HEK293T (cell line): ENCODE measurements around the gene PIGR.

Experiments
- CTCF ChIA-PET: fragments of 350-600 bp; formaldehyde crosslinking; extraction: SDS; loops from one replicate; lab custom pipeline; 2021; ENCODE audit warnings: antibody characterized with exemption, inconsistent platforms; lab: Yijun Ruan, JAX
- POLR2A ChIA-PET: fragments of 350-600 bp; formaldehyde crosslinking; extraction: SDS; loops from one replicate; lab custom pipeline; 2020; ENCODE audit warnings: antibody characterized with exemption, inconsistent platforms; lab: Yijun Ruan, JAX
- DNase-seq: peaks from one replicate; pipeline ENCODE4 v3.0.0; 2012; ENCODE audit warnings: mixed read lengths; ENCODE audit errors: extremely low spot score
- ARNT ChIP-seq: fragments of 450-650 bp; IDR thresholded peaks from 2 replicates; pipeline ENCODE4 v1.6.1; 2017; ENCODE audit warnings: mild to moderate bottlenecking
- BHLHE40 ChIP-seq: fragments of 450-650 bp; IDR thresholded peaks from 2 replicates; pipeline ENCODE4 v1.6.1; 2016; ENCODE audit warnings: mild to moderate bottlenecking, moderate library complexity, borderline replicate concordance
- CTBP1 ChIP-seq: fragments of 450-650 bp; IDR thresholded peaks from 2 replicates; pipeline ENCODE4 v1.6.1; 2016; ENCODE audit warnings: borderline replicate concordance
- ELF4 ChIP-seq: fragments of 450-650 bp; IDR thresholded peaks from 2 replicates; pipeline ENCODE4 v1.6.1; 2017; ENCODE audit warnings: antibody characterized with exemption
- FOXA1 ChIP-seq: fragments of 450-650 bp; IDR thresholded peaks from 2 replicates; pipeline ENCODE4 v1.6.1; 2016; ENCODE audit warnings: mild to moderate bottlenecking
- FOXK2 ChIP-seq: fragments of 450-650 bp; IDR thresholded peaks from 2 replicates; pipeline ENCODE4 v1.6.1; 2016; ENCODE audit warnings: mild to moderate bottlenecking
- FOXM1 ChIP-seq: fragments of 450-650 bp; IDR thresholded peaks from 2 replicates; pipeline ENCODE4 v1.6.1; 2017; ENCODE audit warnings: mild to moderate bottlenecking, borderline replicate concordance
- HDGF ChIP-seq: fragments of 450-650 bp; IDR thresholded peaks from 2 replicates; pipeline ENCODE4 v1.6.1; 2017; ENCODE audit warnings: antibody characterized with exemption, borderline replicate concordance
- L3MBTL2 ChIP-seq: fragments of 450-650 bp; conservative IDR thresholded peaks from 2 replicates; pipeline ENCODE4 v1.6.1; 2016; ENCODE audit warnings: mild to moderate bottlenecking
- LEF1 ChIP-seq: fragments of 450-650 bp; IDR thresholded peaks from 2 replicates; pipeline ENCODE4 v1.6.1; 2017; ENCODE audit warnings: mild to moderate bottlenecking, borderline replicate concordance
- NFRKB ChIP-seq: fragments of 450-650 bp; IDR thresholded peaks from 2 replicates; pipeline ENCODE4 v1.6.1; 2016; ENCODE audit warnings: mild to moderate bottlenecking, moderate library complexity
- SP1 ChIP-seq: fragments of 450-650 bp; IDR thresholded peaks from 2 replicates; pipeline ENCODE4 v1.6.1; 2017
- SUZ12 ChIP-seq: fragments of 450-650 bp; IDR thresholded peaks from 2 replicates; pipeline ENCODE4 v1.6.1; 2016; ENCODE audit warnings: mild to moderate bottlenecking
- TARDBP ChIP-seq: fragments of 450-650 bp; IDR thresholded peaks from 2 replicates; pipeline ENCODE4 v1.6.1; 2016
- ZNF384 ChIP-seq: fragments of 450-650 bp; IDR thresholded peaks from 2 replicates; pipeline ENCODE4 v1.6.1; 2016
- TF ChIP-seq, protein P1 (sequence below): fragments of 450-650 bp; IDR thresholded peaks from 2 replicates; pipeline ENCODE4 v1.6.1; 2016

The PIGR gene

GRCh38 chr1:206946261-206946660, at the start of gene PIGR:
PIGR (minus strand) TSS chr1:206946466; CDS start chr1:206940531, 5,935 bp downstream.
- no peak for DNase-seq
- POLR2A ChIA-PET = no interaction called here
- CTCF ChIA-PET = interaction anchor here (1.3 kb wide), 1 partner anchor 13 kb away, joined by 3 read pairs; no protein-coding TSS in a partner anchor
- TF ChIP-seq BHLHE40 (no peak), ARNT (no peak), LEF1 (no peak), NFRKB (no peak), FOXM1 (no peak), SUZ12 (no peak), FOXA1 (no peak), FOXK2 (no peak), TARDBP (no peak), SP1 (no peak), L3MBTL2 (no peak), ELF4 (no peak), CTBP1 (no peak)
- TF ChIP-seq, protein P1, sequence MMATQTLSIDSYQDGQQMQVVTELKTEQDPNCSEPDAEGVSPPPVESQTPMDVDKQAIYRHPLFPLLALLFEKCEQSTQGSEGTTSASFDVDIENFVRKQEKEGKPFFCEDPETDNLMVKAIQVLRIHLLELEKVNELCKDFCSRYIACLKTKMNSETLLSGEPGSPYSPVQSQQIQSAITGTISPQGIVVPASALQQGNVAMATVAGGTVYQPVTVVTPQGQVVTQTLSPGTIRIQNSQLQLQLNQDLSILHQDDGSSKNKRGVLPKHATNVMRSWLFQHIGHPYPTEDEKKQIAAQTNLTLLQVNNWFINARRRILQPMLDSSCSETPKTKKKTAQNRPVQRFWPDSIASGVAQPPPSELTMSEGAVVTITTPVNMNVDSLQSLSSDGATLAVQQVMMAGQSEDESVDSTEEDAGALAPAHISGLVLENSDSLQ = no peak

- TF ChIP-seq, protein P1 = no peak
- TF ChIP-seq ARNT (no peak), FOXM1 (no peak), FOXA1 (no peak), CTBP1 (no peak), ELF4 (no peak), BHLHE40 (no peak), TARDBP (no peak), SP1 (no peak), LEF1 (no peak), HDGF (no peak), L3MBTL2 (no peak), NFRKB (no peak)
- DNase-seq = no peak
- ChIA-PET CTCF (no interaction called here), POLR2A (no interaction called here)
These were observed 46.5 kb upstream of the PIGR start for GRCh38 chr1:206992790-206993189.

GRCh38 chr1:206987873-206988272, 41.6 kb upstream of the PIGR start:
- POLR2A ChIA-PET = no interaction called here
- DNase-seq = no peak
- TF ChIP-seq HDGF (no peak), FOXM1 (no peak), CTBP1 (no peak), SUZ12 (no peak), BHLHE40 (no peak)
- CTCF ChIA-PET = no interaction called here

DNA sequence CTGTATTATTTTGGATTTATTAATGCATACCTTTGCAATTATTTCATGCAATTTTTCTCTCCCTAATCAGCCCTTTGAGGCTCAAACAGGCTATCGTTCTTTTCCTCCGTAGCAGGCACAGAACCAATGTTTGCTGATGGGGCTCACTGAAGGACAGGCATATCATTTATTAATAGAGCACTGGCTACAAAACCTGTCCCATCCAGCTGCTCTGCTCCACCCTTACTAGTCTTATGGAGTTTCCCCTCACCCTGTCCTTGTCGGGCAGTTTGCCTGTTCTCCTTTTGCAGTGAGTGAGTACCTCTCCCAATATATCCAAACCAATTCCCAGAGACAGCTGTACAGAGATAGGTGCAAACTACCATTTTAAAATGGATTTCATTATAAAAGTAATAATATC, 40.6 kb upstream of the PIGR start:
- no peak for DNase-seq
- ChIA-PET CTCF (interaction anchor here (0.7 to 1.2 kb wide), 2 partner anchors 51 to 77 kb away, joined by 3 read pairs; no protein-coding TSS in a partner anchor), POLR2A (no interaction called here)
- no peak for TF ChIP-seq FOXA1
- TF ChIP-seq SUZ12 = no peak
- no peak for TF ChIP-seq FOXK2
- TF ChIP-seq, protein P1 = no peak
- TF ChIP-seq TARDBP = no peak
- TF ChIP-seq NFRKB = no peak
- TF ChIP-seq BHLHE40 = no peak
- no peak for TF ChIP-seq ZNF384
- TF ChIP-seq ELF4 = no peak
- TF ChIP-seq ARNT = no peak
- TF ChIP-seq CTBP1 = no peak
- no peak for TF ChIP-seq LEF1
- TF ChIP-seq SP1 = no peak
- no peak for TF ChIP-seq FOXM1
- no peak for TF ChIP-seq L3MBTL2
- no peak for TF ChIP-seq HDGF

- CTCF ChIA-PET = interaction anchor here (0.7 to 1.2 kb wide), 2 partner anchors 51 to 77 kb away, joined by 3 read pairs; no protein-coding TSS in a partner anchor
- DNase-seq = no peak
- POLR2A ChIA-PET = no interaction called here
- TF ChIP-seq LEF1 = no peak
- no peak for TF ChIP-seq CTBP1
- TF ChIP-seq FOXM1 = no peak
- no peak for TF ChIP-seq TARDBP
- no peak for TF ChIP-seq FOXK2
- TF ChIP-seq SP1 = no peak
- no peak for TF ChIP-seq ARNT
- no peak for TF ChIP-seq HDGF
- TF ChIP-seq BHLHE40 = no peak
- no peak for TF ChIP-seq NFRKB
- no peak for TF ChIP-seq L3MBTL2
- no peak for TF ChIP-seq SUZ12
- TF ChIP-seq FOXA1 = no peak
These were observed 40.1 kb upstream of the PIGR start for GRCh38 chr1:206986402-206986801.

DNA sequence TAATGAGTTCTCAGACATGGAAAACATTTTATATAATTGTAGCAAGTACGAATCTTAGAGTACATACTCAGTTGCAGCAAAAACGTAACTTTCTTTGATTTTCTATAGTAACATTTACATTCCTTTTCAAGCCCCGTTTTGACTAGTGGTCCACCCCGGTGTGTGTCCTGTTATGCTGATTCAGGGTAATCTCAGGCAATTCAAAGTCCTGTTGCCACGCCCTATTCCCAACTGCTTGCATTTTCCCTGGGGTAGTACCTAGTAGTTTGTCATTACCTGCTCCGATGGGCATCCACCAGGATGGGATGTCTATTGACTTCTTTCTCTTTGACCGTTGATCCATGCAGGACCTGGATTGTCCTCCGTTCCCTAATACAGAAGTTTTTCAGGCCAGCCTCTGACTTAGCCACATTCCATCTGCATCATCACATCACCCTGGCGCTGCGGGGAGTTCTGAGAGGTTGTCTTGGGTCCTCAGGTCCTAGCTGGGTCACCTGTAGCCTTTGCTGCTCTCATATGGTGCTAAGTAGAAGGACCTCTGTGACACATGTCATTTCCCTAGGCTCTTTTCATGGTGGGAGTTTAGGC, 39.0 kb upstream of the PIGR start:
- POLR2A ChIA-PET = no interaction called here
- DNase-seq = no peak
- CTCF ChIA-PET = no interaction called here
- TF ChIP-seq TARDBP = no peak
- TF ChIP-seq FOXA1 = no peak
- no peak for TF ChIP-seq FOXK2
- no peak for TF ChIP-seq CTBP1
- TF ChIP-seq FOXM1 = no peak
- no peak for TF ChIP-seq ELF4
- no peak for TF ChIP-seq HDGF
- TF ChIP-seq BHLHE40 = no peak
- TF ChIP-seq, protein P1 = no peak
- TF ChIP-seq ZNF384 = no peak
- TF ChIP-seq LEF1 = no peak
- no peak for TF ChIP-seq SUZ12
- TF ChIP-seq NFRKB = no peak
- TF ChIP-seq ARNT = no peak
- TF ChIP-seq L3MBTL2 = no peak
- TF ChIP-seq SP1 = no peak
